ENCODE data around the gene C1S. TPM values are rescaled to one million over a fixed set of nuclear protein-coding genes. Genes with fewer than 3 reads are reported as not detected.
A peak's percentile ranks its signal among the peaks of the same experiment; 100 is the strongest.
"Not testable (repeated sequence)": the region's sequence is repeated elsewhere in the genome, so short reads cannot be mapped to it uniquely, and the experiment has no call there.

C1S gene
- total RNA-seq, 1 experiment from 2014 or later = 21.2 TPM

- DNase-seq, H3K9me3 ChIP-seq, H3K36me3 ChIP-seq, H3K4me3 ChIP-seq, H3K27me3 ChIP-seq: not testable (repeated sequence)
Observed at GRCh38 chr12:7037411-7037810, 23.1 kb upstream of the C1S start.

DNA sequence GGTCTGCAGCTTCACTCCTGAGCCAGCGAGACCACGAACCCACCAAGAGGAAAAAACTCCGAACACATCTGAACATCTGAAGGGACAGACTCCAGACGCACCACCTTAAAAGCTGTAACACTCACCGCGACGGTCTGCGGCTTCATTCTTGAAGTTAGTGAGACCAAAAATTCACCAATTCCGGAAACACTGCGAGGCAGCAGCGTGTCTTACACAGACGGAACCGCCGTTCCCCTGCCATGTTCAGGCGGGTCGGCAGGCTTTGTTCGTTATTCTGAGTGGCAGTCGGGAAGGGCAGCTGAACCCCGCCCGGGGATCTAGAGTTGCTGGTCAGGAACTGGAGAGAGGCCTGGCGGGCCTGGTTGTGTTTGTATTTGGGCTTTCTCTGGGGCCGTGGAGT is 21.9 kb upstream of the C1S start:
- no peaks in the 10 kb centered on the region for H3K27me3 ChIP-seq
- no peaks in the 10 kb centered on the region for H3K36me3 ChIP-seq
- H3K9me3 ChIP-seq = no peaks in the 10 kb centered on the region
- no peak overlapping the region for H3K4me3 ChIP-seq
- DNase-seq = no peak

DNA sequence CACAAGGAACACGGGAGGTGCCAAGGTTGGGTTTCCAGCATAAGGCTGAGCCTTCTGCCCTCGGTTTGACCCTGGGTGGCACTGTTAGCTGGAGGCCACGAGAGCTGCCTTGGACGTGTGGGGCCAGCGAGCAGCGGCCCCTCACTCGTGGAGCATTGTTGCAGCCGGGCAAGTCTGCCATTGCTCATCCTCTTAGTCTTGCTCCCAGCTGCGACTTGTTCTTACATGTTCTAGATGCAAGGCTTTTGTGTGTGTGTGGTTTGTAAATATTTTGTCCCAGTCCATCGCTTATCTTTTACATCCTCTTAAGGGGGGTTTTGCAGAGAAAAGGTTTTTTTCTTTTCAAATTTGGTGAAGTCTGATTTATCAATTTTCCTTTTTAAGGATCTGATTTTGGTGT is 21.1 kb upstream of the C1S start:
- no peak for DNase-seq
- H3K9me3 ChIP-seq = no peaks in the 10 kb centered on the region
- H3K27me3 ChIP-seq = no peaks in the 10 kb centered on the region
- H3K36me3 ChIP-seq = no peaks in the 10 kb centered on the region
- no peak overlapping the region for H3K4me3 ChIP-seq

- Histone ChIP-seq H3K4me3 (no peak overlapping the region), H3K9me3 (no peaks in the 10 kb centered on the region), H3K36me3 (no peaks in the 10 kb centered on the region), H3K27me3 (no peaks in the 10 kb centered on the region)
- no peak for DNase-seq
Observed at GRCh38 chr12:7042842-7043241, 17.7 kb upstream of the C1S start.

- H3K36me3 ChIP-seq = no peaks in the 10 kb centered on the region
- no peaks in the 10 kb centered on the region; the same call in 1 of the 2 replicates for H3K27me3 ChIP-seq
- H3K9me3 ChIP-seq = no peaks in the 10 kb centered on the region
- no peak overlapping the region for H3K4me3 ChIP-seq
- no peak for DNase-seq
Observed at GRCh38 chr12:7045913-7046312, 14.6 kb upstream of the C1S start.

DNA sequence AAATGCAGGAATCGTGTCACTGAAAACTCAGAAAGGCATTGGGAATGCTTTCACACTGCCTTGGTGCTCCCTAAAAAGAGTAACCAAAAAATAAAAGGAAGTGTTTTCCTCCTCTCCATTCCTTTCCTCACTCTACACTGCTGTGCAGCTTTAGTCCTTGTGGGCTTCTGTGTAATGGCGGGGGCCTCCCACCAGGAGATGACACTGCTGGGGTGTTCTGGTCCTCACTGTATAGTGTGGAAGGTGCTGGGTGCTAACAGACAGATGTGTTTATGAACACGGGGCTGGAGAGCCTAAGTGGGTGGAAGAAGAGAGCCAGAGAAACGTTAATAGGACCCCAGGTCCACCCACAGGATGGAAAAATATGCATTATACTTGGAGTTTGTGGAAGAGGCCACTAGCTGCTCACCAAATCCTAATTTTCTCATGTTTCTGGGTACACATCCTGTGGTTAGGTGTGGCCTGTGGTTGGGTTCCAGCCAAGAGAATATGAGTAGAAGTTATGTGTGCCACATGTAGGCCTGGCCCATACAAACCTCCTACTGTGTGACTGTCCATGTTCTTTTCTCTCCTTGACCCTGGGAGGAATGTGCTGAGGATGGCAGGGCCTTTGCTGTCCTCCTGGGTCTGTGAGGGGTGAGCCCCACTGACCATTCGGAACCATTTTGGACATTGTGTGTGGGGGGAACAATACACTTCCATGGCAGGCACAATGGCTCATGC is 14.0 kb upstream of the C1S start:
- H3K27me3 ChIP-seq = no peaks in the 10 kb centered on the region; the same call in 1 of the 2 replicates
- no peak for DNase-seq
- no peaks in the 10 kb centered on the region for H3K36me3 ChIP-seq
- no peaks in the 10 kb centered on the region for H3K9me3 ChIP-seq
- no peak overlapping the region for H3K4me3 ChIP-seq

DNA sequence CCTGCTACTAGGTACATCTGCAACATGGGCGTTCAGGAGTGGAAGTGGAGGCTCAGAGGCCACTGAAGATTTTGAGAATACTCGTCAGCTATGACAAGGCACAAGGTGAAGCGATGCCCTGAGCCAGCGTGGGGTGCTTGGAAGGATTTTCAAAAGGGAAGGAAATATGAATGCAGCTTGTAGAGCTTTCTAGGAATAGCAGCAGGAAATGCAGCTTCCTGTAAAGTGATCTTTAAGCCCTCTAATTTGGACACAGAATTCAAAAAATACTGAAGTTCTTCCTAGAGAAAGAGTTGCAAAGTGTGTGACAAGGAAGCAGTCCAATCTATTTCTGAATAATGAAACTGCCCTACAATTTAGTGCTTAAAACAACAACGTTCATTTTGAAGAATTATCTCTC is 13.2 kb upstream of the C1S start:
- H3K36me3 ChIP-seq = no peaks in the 10 kb centered on the region
- H3K9me3 ChIP-seq = no peaks in the 10 kb centered on the region
- no peak for DNase-seq
- H3K27me3 ChIP-seq = no peaks in the 10 kb centered on the region; the same call in 1 of the 2 replicates
- no peak overlapping the region for H3K4me3 ChIP-seq

DNA sequence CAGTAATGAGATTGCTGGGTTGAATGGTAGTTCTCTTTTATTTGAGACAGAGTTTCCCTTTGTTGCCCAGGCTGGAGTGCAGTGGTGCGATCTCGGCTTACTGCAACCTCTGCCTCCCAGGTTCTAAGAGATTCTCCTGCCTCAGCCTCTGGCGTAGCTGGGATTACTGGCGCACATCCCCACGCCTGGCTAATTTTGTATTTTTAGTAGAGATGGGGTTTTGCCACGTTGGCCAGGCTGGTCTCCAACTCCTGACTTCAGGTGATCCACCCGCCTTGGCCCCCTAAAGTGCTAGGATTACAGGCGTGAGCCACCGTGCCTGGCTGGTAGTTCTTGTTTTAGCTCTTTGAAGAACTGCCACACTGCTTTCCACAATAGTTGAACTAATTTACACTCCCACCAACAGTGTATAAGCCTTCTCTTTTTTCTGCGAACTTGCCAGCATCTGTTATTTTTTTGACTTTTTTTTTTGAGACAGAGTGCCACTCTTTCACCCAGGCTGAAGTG is 11.0 kb upstream of the C1S start:
- H3K4me3 ChIP-seq, H3K27me3 ChIP-seq, H3K36me3 ChIP-seq, H3K9me3 ChIP-seq, DNase-seq: not testable (repeated sequence)

DNA sequence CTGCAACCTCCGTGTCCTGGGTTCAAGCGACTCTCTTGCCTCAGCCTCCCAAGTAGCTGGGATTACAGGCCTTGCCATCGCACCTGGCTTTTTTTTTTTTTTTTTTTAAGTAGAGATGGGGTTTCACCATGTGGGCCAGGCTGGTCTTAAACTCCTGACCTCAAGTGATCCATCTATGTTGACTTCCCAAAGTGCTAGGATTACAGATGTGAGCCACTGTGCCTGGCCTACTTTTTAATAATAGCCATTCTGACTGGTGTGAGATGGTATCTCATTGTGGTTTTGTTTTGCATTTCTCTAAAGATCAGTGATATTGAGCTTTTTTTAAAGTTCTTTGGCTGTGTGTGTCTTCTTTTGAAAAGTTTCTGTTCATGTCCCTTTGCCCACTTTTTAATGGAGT is 10.5 kb upstream of the C1S start:
- DNase-seq, H3K9me3 ChIP-seq, H3K4me3 ChIP-seq, H3K27me3 ChIP-seq, H3K36me3 ChIP-seq: not testable (repeated sequence)

DNA sequence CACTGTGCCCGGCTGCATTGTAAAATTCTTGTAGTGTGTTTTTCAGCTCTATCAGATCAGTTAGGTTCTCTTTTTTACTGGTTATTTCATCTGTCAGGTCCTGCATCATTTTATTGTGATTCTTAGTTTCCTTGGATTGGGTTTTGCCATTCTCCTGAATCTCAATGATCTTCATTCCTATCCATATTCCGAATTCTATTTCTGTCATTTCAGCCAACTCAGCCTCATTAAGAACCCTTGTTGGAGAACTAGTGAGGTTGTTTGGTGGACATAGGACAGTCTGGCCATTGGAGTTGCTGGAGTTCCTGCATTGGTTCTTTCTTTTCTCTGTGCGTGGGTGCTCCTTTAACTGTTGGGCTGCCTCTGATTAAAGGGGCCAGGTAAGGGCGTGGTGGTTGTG is 5.6 kb upstream of the C1S start:
- no peaks in the 10 kb centered on the region; the same call in 1 of the 2 replicates for H3K9me3 ChIP-seq
- no peaks in the 10 kb centered on the region; the same call in 1 of the 2 replicates for H3K27me3 ChIP-seq
- no peak overlapping the region for H3K4me3 ChIP-seq
- no peaks in the 10 kb centered on the region for H3K36me3 ChIP-seq
- no peak for DNase-seq

- DNase-seq, H3K9me3 ChIP-seq, H3K36me3 ChIP-seq, H3K4me3 ChIP-seq, H3K27me3 ChIP-seq: not testable (repeated sequence)
Observed at GRCh38 chr12:7055736-7056135, 4.8 kb upstream of the C1S start.

GRCh38 chr12:7058163-7058845 is 2.2 kb upstream of the C1S start:
- Histone ChIP-seq H3K4me3 (no peak overlapping the region), H3K9me3 (no peaks in the 10 kb centered on the region; the same call in 1 of the 2 replicates), H3K27me3 (no peaks in the 10 kb centered on the region; the same call in 1 of the 2 replicates), H3K36me3 (no peaks in the 10 kb centered on the region)
- DNase-seq = no peak

- no peaks in the 10 kb centered on the region; the same call in 1 of the 2 replicates for H3K9me3 ChIP-seq
- DNase-seq = no peak
- no peaks in the 10 kb centered on the region for H3K36me3 ChIP-seq
- H3K27me3 ChIP-seq = no peaks in the 10 kb centered on the region
- no peak overlapping the region for H3K4me3 ChIP-seq
Observed at GRCh38 chr12:7058850-7059395, 1.6 kb upstream of the C1S start.

GRCh38 chr12:7059780-7060179 is 738 bp upstream of the C1S start:
- Histone ChIP-seq H3K36me3 (no peaks in the 10 kb centered on the region), H3K4me3 (no peak overlapping the region), H3K27me3 (no peaks in the 10 kb centered on the region), H3K9me3 (no peaks in the 10 kb centered on the region; the same call in 1 of the 2 replicates)
- DNase-seq = no peak

GRCh38 chr12:7061138-7061537 is 620 bp downstream of the C1S start:
- peaks cover 2% of the 10 kb centered on the region; the same call in 1 of the 2 replicates for H3K36me3 ChIP-seq
- no peak for DNase-seq
- H3K27me3 ChIP-seq = no peaks in the 10 kb centered on the region
- H3K4me3 ChIP-seq = peak overlapping the region; percentile 23
- H3K9me3 ChIP-seq = no peaks in the 10 kb centered on the region; the same call in 1 of the 2 replicates

DNA sequence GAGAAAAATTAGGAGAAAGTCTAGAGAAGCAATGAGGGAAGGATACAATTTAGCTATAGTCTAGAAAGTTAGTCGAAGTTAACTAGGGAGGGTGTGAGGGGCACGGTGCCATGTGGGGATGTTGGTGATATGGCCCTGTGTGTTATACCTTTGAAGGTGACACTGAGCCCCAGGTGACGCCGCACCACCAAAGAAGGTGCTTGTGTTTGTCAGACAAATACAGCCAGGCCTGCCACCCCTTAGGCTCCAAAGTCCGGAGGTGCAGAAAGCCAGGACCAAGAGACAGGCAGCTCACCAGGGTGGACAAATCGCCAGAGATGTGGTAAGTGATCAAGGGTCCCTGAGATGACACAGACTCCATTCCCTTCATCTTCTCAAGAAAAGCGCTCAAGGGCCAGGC is 1.1 kb downstream of the C1S start:
- Histone ChIP-seq H3K9me3 (no peaks in the 10 kb centered on the region; the same call in 1 of the 2 replicates), H3K4me3 (no peak overlapping the region), H3K36me3 (peaks cover 2% of the 10 kb centered on the region; the same call in 1 of the 2 replicates), H3K27me3 (no peaks in the 10 kb centered on the region)
- no peak for DNase-seq

GRCh38 chr12:7064516-7064915 is 4.0 kb downstream of the C1S start:
- Histone ChIP-seq H3K9me3 (no peaks in the 10 kb centered on the region), H3K36me3 (peaks cover 2% of the 10 kb centered on the region; the same call in 1 of the 2 replicates), H3K27me3 (no peaks in the 10 kb centered on the region), H3K4me3 (no peak overlapping the region)
- DNase-seq = no peak
